ENCODE results near the gene PRODH.
"Not testable (repeated sequence)": the region's sequence is repeated elsewhere in the genome, so short reads cannot be mapped to it uniquely, and the experiment has no call there.

GRCh38 chr22:18890510-18891192 lies 45.4 kb downstream of the PRODH start:
- TF ChIP-seq EZH2phosphoT487 (IDR thresholded peaks at IDR 0.05; ENCODE audit: borderline replicate concordance); CTCF (conservative IDR thresholded peaks at IDR 0.05; ENCODE audit: low read length): not testable (repeated sequence)

Measured in Loucy (cell line).